Neuron (in vitro differentiated cells): Measurements from ENCODE around the gene SLC44A2.
"Not testable (repeated sequence)": the region's sequence is repeated elsewhere in the genome, so short reads cannot be mapped to it uniquely, and the experiment has no call there.

Experiments
- H2AFZ ChIP-seq: one replicate; pipeline ENCODE4 v1.6.1; 2013; ENCODE audit warnings: low read depth, mild to moderate bottlenecking, inconsistent platforms, low read length, moderate library complexity
- H3K27me3 ChIP-seq: one replicate; pipeline ENCODE4 v1.6.1; 2013; ENCODE audit warnings: low read length; ENCODE audit not compliant: insufficient read depth
- H3K36me3 ChIP-seq: one replicate; pipeline ENCODE4 v1.6.1; 2013; ENCODE audit warnings: low read length; ENCODE audit not compliant: insufficient read depth
- H3K4me1 ChIP-seq: one replicate; pipeline ENCODE4 v1.6.1; 2013; ENCODE audit warnings: low read length; ENCODE audit not compliant: insufficient read depth
- H3K4me3 ChIP-seq: 2 replicates; pipeline ENCODE4 v1.5.1; 2013; ENCODE audit warnings: mild to moderate bottlenecking, low read length, moderate library complexity
- H3K9me3 ChIP-seq: one replicate; pipeline ENCODE4 v1.6.1; 2013; ENCODE audit warnings: low read length

The SLC44A2 gene

DNA sequence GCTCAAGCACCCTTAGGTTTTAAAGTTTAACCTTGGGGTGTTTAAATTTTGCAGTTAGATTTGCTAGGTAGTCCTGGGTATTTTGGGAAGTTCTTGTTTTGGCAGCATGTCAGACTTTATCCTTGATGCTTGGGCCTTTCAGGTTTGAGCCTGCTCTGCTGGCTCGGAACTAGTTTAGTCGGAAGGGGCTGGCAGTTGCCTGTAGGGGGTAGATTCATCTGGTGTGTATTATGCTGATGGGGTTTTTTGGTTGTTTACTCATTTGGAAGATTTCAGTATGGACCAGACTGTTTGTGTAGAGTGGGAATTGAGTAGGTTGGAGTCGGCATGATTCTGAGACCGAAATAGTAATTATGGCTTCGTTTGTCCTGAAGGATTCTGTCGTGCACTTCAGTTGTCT lies 43.9 kb downstream of the SLC44A2 start:
- Histone ChIP-seq H3K36me3 (peaks cover 54% of the 10 kb centered on the region), H3K9me3 (no peaks in the 10 kb centered on the region), H3K27me3 (no peaks in the 10 kb centered on the region)

DNA sequence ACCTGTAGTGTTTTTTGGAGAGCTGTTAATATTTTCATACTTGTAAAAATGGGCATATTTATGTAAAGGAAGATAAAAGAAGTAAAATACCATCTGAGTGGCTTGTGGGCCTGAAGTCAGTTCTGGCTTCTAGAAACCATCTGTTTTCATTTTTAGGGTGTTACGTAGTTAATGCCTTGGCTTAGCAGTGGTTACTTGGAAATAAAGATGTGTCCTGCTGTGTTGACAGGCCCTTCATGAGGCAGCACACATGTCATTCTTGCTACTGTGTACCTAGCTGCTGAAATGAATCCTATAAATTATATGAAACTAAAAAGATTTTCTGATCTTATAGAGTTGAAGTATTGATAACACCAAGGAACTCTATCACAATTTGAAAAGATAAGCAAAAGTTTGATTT lies 44.8 kb downstream of the SLC44A2 start:
- H3K4me1 ChIP-seq, result no peaks in the 10 kb centered on the region
- H3K27me3 ChIP-seq, result no peaks in the 10 kb centered on the region
- peaks cover 61% of the 10 kb centered on the region for H3K36me3 ChIP-seq
- no peak overlapping the region for H3K4me3 ChIP-seq
- H2AFZ ChIP-seq, result no peak overlapping the region
- no peaks in the 10 kb centered on the region for H3K9me3 ChIP-seq

More for the DNA sequence above, 43.9 kb downstream of the SLC44A2 start:
- no peak overlapping the region for H2AFZ ChIP-seq
- no peaks in the 10 kb centered on the region for H3K4me1 ChIP-seq
- no peak overlapping the region for H3K4me3 ChIP-seq

DNA sequence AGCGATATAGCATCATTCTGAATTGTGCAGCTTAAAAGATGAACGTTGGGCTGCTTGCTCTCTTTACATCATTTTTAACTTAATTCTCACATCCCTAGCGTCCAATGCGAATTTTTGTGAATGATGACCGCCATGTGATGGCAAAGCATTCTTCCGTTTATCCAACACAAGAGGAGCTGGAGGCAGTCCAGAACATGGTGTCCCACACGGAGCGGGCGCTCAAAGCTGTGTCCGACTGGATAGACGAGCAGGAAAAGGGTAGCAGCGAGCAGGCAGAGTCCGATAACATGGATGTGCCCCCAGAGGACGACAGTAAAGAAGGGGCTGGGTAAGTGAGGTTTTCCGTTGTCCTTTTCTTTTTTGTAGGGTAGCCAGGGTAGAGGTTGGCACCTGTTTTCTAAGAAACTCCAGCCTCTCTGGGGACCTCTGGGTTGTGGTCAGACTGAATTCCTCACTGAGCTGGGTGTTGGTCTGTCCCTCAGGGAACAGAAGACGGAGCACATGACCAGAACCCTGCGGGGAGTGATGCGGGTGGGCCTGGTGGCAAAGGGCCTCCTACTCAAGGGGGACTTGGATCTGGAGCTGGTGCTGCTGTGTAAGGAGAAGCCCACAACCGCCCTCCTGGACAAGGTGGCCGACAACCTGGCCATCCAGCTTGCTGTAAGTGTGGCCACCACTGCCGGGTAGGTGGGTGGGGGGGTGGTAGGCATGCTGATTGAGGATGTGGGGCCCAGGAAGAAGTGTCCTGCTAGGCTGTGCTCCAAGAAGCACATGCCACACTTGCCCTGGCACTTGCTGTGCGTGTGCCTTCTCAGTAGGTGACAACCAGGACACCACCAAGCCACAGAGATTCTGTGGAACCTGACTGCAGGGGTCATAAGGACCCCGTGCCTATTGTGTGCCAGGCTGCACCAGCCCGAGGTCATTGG lies 45.8 kb downstream of the SLC44A2 start:
- Histone ChIP-seq H3K36me3 (peaks cover 67% of the 10 kb centered on the region), H3K4me3 (no peak overlapping the region), H3K27me3 (no peaks in the 10 kb centered on the region), H3K4me1 (no peaks in the 10 kb centered on the region), H2AFZ (no peak overlapping the region), H3K9me3 (no peaks in the 10 kb centered on the region)

DNA sequence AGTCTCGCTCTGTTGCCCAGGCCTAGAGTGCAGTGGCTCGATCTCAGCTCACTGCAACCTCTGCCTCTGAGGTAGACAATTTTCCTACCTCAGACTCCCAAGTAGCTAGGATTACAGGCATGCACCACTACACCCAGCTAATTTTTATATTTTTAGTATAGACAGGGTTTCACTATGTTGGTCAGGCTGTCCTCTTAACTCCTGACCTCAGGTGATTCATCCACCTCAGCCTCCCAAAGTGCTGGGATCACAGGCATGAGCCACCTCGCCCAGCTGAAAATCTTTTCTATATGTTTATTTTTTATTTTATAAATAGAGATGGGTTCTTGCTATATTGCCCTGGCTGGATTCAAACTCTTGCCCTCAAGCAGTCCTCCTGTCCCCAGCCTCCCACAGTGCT lies 46.6 kb downstream of the SLC44A2 start:
- H3K4me3 ChIP-seq, H2AFZ ChIP-seq, H3K4me1 ChIP-seq, H3K27me3 ChIP-seq, H3K9me3 ChIP-seq: not testable (repeated sequence)
- peaks cover 61% of the 10 kb centered on the region for H3K36me3 ChIP-seq

DNA sequence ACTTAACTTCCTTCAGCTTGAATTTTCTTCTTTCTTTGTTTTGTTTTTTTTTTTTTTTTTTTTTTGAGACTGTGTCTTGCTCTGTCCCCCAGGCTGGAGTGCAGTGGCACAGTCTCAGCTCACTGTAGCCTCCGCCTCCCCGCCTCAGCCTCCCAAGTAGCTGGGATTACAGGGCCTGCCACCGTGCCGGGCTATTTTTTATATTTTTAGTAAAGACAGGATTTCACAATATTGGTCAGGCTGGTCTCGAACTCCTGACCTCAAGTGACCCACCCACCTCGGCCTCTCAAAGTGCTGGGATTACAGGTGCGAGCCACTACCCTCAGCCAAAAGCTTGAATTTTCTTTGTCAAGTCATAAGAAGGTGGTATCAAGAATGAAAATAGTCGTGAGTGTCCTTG lies 49.9 kb downstream of the SLC44A2 start:
- not testable (repeated sequence) for H3K27me3 ChIP-seq, H3K4me3 ChIP-seq
- H3K36me3 ChIP-seq, result peaks cover 86% of the 10 kb centered on the region

DNA sequence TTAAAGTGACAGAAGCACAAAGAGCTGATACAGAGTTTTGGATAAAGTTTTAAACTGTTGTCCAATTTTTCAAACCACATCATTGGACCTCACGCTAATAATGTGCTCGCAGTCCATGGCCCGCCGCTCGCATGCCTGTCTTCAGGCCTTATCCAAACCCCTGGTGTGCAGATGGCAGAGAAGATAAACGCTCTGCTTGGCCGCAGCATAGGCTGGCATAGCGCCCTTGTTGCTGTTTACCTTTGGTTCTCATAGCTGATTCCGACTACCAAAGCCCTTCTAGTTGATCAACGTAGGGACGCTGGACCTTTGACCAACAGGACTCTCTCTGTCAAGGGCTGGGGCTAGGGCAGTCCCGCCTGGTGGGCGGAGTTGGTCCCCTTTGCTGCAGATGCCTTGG lies 52.4 kb downstream of the SLC44A2 start:
- H3K27me3 ChIP-seq, result no peaks in the 10 kb centered on the region
- H3K36me3 ChIP-seq, result peaks cover 89% of the 10 kb centered on the region
- no peaks in the 10 kb centered on the region for H3K4me1 ChIP-seq
- no peak overlapping the region for H3K4me3 ChIP-seq
- H3K9me3 ChIP-seq, result no peaks in the 10 kb centered on the region
- H2AFZ ChIP-seq, result no peak overlapping the region

More for the DNA sequence above, 49.9 kb downstream of the SLC44A2 start:
- H3K4me1 ChIP-seq, H3K9me3 ChIP-seq, H2AFZ ChIP-seq: not testable (repeated sequence)

DNA sequence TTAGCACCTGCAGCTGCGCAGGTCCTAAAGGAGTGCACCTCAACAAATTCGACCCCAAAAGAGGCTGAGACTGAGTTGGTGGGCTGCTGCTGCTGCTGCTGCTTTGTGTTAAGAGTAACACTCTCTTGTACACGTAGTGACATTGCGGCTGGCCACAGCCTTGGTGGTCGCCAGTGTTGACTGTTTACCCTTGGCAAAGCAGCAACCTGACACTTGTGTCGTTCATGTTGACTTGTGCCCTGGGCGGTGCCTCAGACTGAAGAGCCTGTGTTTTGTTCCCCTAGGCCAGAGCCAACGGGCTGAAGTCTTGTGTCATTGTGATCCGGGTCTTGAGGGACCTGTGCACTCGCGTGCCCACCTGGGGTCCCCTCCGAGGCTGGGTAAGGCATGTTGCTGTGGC lies 53.5 kb downstream of the SLC44A2 start:
- Histone ChIP-seq H2AFZ (no peak overlapping the region), H3K4me3 (no peak overlapping the region), H3K9me3 (no peaks in the 10 kb centered on the region), H3K4me1 (no peaks in the 10 kb centered on the region), H3K27me3 (no peaks in the 10 kb centered on the region), H3K36me3 (peaks cover 89% of the 10 kb centered on the region)

DNA sequence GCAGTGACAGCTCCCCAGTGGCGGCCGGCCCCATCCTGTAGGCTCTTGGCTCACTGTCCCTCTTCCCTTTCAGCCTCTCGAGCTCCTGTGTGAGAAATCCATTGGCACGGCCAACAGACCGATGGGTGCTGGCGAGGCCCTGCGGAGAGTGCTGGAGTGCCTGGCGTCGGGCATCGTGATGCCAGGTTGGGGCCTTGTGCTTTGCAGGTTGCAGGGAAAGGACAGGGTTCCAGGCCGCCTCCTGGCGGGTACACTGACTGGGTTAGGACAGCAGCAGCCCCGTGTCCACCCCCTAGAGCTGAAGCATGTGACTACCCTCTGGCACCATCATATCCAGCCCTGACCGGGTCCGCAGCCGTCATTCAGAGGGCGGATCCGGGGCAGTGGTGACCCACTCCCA lies 54.4 kb downstream of the SLC44A2 start:
- Histone ChIP-seq H3K36me3 (peaks cover 93% of the 10 kb centered on the region), H2AFZ (no peak overlapping the region), H3K4me1 (no peaks in the 10 kb centered on the region), H3K4me3 (no peak overlapping the region), H3K9me3 (no peaks in the 10 kb centered on the region), H3K27me3 (no peaks in the 10 kb centered on the region)

DNA sequence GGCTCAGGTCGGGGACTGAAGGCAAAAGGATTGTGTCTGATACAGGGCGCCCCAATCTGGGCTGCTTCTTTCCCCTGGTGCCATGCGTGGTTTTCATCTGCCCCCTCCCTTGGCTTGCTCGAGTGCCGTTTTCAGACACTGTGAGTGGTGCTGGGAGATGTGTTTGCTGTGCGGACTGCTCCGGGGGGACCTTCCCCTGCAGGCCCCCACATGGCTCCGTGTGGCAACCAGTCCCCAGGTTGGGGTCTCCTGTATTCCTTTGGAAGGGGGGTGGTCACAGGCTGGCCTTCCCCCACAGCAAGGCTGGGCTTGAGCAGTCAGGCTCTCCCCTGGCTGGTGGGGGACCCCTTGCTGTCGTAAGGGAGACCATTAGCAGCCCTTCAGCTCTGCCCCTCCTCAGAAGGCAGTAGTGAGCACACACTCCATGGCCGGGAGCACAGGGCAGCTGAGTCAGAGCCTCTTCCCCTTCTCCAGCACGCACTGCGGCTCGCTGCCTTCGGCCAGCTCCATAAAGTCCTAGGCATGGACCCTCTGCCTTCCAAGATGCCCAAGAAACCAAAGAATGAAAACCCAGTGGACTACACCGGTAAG lies 55.3 kb downstream of the SLC44A2 start:
- no peaks in the 10 kb centered on the region for H3K27me3 ChIP-seq
- H3K4me3 ChIP-seq, result no peak overlapping the region
- no peak overlapping the region for H2AFZ ChIP-seq
- no peaks in the 10 kb centered on the region for H3K9me3 ChIP-seq
- H3K4me1 ChIP-seq, result no peaks in the 10 kb centered on the region
- H3K36me3 ChIP-seq, result peaks cover 92% of the 10 kb centered on the region

DNA sequence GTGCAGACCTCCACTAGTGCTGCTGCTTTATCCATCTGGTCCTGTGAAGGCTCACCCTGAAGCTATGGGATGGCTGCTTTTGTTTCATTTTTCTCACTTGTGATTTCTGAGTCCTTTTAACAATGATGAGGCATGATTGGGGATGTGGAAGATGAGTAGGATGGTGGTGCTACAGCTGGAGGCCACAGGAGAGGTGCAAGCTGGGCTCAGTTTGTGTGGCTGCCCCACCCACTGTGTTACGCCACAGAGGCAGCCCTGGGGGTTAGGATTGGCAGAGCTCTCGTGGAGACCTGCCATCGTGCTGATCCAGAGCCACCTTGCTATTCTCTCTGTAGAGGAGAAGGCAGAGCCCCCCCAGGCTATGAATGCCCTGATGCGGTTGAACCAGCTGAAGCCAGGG lies 56.3 kb downstream of the SLC44A2 start:
- Histone ChIP-seq H3K4me1 (peaks cover 6% of the 10 kb centered on the region), H2AFZ (no peak overlapping the region), H3K27me3 (no peaks in the 10 kb centered on the region), H3K4me3 (no peak overlapping the region), H3K36me3 (peaks cover 99% of the 10 kb centered on the region), H3K9me3 (no peaks in the 10 kb centered on the region)

DNA sequence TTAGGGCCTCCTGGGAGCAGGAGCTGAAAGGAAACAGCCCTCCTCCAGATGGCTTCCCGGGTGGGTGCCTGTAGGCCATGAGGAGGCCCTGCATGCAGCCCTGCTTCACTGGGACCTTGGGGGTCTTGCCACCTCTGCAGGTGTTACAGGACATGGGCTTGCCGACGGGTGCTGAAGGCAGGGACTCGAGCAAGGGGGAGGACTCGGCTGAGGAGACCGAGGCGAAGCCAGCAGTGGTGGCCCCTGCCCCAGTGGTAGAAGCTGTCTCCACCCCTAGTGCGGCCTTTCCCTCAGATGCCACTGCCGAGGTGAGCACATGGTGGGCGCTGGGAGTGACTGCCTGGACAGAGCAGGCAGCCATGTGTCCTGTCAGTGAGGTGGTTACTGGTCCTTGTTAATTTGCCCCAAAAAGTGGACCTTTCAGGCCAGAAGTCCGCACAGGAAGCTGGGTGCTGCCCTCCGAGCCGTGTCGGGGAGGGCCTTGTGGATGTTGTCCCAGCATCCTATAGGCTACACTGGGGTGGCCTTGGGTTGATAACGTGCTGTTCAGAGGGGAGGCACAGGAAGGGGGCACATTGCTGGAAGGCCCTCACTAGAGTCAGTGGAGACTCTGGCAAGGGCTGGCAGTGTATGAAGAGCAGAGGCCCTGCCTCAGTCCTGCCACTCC lies 57.2 kb downstream of the SLC44A2 start:
- Histone ChIP-seq H3K27me3 (no peaks in the 10 kb centered on the region), H3K9me3 (no peaks in the 10 kb centered on the region), H3K4me1 (peaks cover 6% of the 10 kb centered on the region), H3K4me3 (no peak overlapping the region), H2AFZ (no peak overlapping the region), H3K36me3 (peaks cover 98% of the 10 kb centered on the region)

DNA sequence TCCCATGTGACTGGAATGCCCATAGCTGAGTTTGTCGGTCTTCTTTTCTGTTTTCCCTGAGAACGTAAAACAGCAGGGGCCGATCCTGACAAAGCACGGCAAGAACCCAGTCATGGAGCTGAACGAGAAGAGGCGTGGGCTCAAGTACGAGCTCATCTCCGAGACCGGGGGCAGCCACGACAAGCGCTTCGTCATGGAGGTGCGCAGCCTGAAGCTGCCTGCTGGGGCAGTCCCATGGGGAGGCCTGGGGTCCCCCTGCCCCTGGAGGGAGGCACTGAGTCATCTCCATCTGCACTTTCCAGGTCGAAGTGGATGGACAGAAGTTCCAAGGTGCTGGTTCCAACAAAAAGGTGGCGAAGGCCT lies 57.7 kb downstream of the SLC44A2 start:
- H2AFZ ChIP-seq, result no peak overlapping the region
- peaks cover 98% of the 10 kb centered on the region for H3K36me3 ChIP-seq
- H3K27me3 ChIP-seq, result no peaks in the 10 kb centered on the region

DNA sequence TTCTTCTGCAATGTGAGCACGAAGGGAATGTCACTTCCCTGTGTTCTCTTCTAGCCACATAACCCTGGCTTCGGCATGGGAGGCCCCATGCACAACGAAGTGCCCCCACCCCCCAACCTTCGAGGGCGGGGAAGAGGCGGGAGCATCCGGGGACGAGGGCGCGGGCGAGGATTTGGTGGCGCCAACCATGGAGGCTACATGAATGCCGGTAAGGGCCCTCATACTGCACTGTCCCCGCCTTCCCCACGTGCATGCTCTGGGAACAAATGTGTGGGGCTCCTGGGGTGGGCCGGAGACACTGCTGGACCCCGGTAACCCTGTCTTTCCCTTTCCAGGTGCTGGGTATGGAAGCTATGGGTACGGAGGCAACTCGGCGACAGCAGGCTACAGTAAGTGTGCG lies 58.2 kb downstream of the SLC44A2 start:
- Histone ChIP-seq H3K4me3 (no peak overlapping the region), H3K9me3 (no peaks in the 10 kb centered on the region), H3K4me1 (peaks cover 6% of the 10 kb centered on the region), H2AFZ (no peak overlapping the region), H3K36me3 (peaks cover 98% of the 10 kb centered on the region), H3K27me3 (no peaks in the 10 kb centered on the region)

More for the DNA sequence above, 57.7 kb downstream of the SLC44A2 start:
- Histone ChIP-seq H3K4me3 (no peak overlapping the region), H3K4me1 (peaks cover 6% of the 10 kb centered on the region), H3K9me3 (no peaks in the 10 kb centered on the region)
